Endothelial cell of umbilical vein (primary cell): Measurements from ENCODE around the gene NBL1.

ENCODE experiments used
- JUN ChIP-seq: IDR thresholded peaks from 2 replicates; pipeline ENCODE4 v1.6.1; 2011; ENCODE audit warnings: borderline replicate concordance, low read depth; ENCODE audit not compliant: insufficient read length, insufficient read depth
- TF ChIP-seq, protein P1 (sequence below), 2 donors: IDR thresholded peaks; 1 replicate in 1 of 2; 2 replicates in 1 of 2; pipeline ENCODE4 v1.5.1; 2011; ENCODE audit warnings: low read length in 2 of 2, mild to moderate bottlenecking in 2 of 2, moderate library complexity in 2 of 2, control low read depth in 1 of 2, inconsistent platforms in 1 of 2, low read depth in 1 of 2; ENCODE audit not compliant: insufficient read depth in 1 of 2; ENCODE audit errors: extremely low read depth in 1 of 2

DNA sequence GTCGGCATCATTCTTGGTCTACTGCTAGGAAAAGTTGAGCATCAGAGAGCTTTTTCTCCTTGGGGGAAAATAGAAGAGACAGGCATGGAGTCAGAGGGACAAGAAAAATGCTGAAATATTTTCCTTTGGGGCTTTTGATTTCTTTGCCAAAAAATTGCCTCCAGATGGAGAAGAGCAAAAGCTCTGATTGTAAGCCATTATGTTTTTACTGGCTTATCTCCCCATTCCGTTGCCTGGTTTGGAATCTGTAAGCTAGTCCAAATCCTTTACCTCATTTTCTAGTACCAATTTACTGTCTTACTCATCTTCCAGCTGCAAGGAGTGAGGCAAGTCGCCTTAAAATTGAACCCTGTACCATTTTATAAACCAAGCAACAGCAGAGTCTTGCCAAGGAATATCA is 23.3 kb upstream of the NBL1 start:
- TF ChIP-seq, protein P1, sequence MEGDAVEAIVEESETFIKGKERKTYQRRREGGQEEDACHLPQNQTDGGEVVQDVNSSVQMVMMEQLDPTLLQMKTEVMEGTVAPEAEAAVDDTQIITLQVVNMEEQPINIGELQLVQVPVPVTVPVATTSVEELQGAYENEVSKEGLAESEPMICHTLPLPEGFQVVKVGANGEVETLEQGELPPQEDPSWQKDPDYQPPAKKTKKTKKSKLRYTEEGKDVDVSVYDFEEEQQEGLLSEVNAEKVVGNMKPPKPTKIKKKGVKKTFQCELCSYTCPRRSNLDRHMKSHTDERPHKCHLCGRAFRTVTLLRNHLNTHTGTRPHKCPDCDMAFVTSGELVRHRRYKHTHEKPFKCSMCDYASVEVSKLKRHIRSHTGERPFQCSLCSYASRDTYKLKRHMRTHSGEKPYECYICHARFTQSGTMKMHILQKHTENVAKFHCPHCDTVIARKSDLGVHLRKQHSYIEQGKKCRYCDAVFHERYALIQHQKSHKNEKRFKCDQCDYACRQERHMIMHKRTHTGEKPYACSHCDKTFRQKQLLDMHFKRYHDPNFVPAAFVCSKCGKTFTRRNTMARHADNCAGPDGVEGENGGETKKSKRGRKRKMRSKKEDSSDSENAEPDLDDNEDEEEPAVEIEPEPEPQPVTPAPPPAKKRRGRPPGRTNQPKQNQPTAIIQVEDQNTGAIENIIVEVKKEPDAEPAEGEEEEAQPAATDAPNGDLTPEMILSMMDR (IDR thresholded peaks at IDR 0.05; ENCODE audit: extremely low read depth in 1 of 2, insufficient read depth in 1 of 2, low read depth in 1 of 2, low read length in 2 of 2), result no peak
- no peak for TF ChIP-seq JUN
